NCI-H2196 treated with DMSO at 0.1 percent for 48 hours (cell line): Measurements from ENCODE around the gene MFSD12.
A peak's percentile ranks its signal among the peaks of the same experiment; 100 is the strongest.
"Not testable (repeated sequence)": the region's sequence is repeated elsewhere in the genome, so short reads cannot be mapped to it uniquely, and the experiment has no call there.

ENCODE experiments used
- DNase-seq: peaks from one replicate; lab custom pipeline; 2025; ENCODE audit not compliant: unreplicated experiment; lab: John Stamatoyannopoulos, UW

Gene MFSD12

GRCh38 chr19:3510727-3511126 is 46.7 kb downstream of the MFSD12 start:
- no peak for DNase-seq

- DNase-seq, result no peak
Observed at GRCh38 chr19:3509566-3509989, 47.8 kb downstream of the MFSD12 start.

GRCh38 chr19:3508771-3509535 is 48.4 kb downstream of the MFSD12 start:
- DNase-seq, result no peak

GRCh38 chr19:3508121-3508661 is 49.2 kb downstream of the MFSD12 start:
- DNase-seq, result not testable (repeated sequence)

GRCh38 chr19:3507371-3508120 is 49.8 kb downstream of the MFSD12 start:
- DNase-seq, result peak; percentile 17

GRCh38 chr19:3506384-3507340 is 50.7 kb downstream of the MFSD12 start:
- no peak for DNase-seq

- DNase-seq, result peak; percentile 93
Observed at GRCh38 chr19:3505598-3506383, 51.6 kb downstream of the MFSD12 start, which contains the start of gene FZR1. Gene FZR1, plus strand, starts transcription at chr19:3506311. Its CDS starts 16,679 bp downstream, at chr19:3522990.

GRCh38 chr19:3504735-3505134 is 52.7 kb downstream of the MFSD12 start:
- DNase-seq, result no peak

GRCh38 chr19:3503036-3503572 is 54.3 kb downstream of the MFSD12 start:
- no peak for DNase-seq

GRCh38 chr19:3501780-3502179 is 55.6 kb downstream of the MFSD12 start:
- DNase-seq, result no peak

- peak; percentile 93 for DNase-seq
Observed at GRCh38 chr19:3500429-3501101, 56.8 kb downstream of the MFSD12 start, which contains the start of gene DOHH. Gene DOHH, minus strand, starts transcription at chr19:3500674. Its CDS starts 3,860 bp downstream, at chr19:3496814.

- no peak for DNase-seq
Observed at GRCh38 chr19:3499738-3500428, 57.5 kb downstream of the MFSD12 start.

- DNase-seq, result no peak
Observed at GRCh38 chr19:3497757-3498520, 59.4 kb downstream of the MFSD12 start.

- DNase-seq, result no peak
Observed at GRCh38 chr19:3496392-3497273, 60.8 kb downstream of the MFSD12 start.

GRCh38 chr19:3494559-3494958 is 62.8 kb downstream of the MFSD12 start:
- DNase-seq, result peak; percentile 57
